Measurements from ENCODE around the gene CES3.

CES3 gene, protein sequence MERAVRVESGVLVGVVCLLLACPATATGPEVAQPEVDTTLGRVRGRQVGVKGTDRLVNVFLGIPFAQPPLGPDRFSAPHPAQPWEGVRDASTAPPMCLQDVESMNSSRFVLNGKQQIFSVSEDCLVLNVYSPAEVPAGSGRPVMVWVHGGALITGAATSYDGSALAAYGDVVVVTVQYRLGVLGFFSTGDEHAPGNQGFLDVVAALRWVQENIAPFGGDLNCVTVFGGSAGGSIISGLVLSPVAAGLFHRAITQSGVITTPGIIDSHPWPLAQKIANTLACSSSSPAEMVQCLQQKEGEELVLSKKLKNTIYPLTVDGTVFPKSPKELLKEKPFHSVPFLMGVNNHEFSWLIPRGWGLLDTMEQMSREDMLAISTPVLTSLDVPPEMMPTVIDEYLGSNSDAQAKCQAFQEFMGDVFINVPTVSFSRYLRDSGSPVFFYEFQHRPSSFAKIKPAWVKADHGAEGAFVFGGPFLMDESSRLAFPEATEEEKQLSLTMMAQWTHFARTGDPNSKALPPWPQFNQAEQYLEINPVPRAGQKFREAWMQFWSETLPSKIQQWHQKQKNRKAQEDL

DNA sequence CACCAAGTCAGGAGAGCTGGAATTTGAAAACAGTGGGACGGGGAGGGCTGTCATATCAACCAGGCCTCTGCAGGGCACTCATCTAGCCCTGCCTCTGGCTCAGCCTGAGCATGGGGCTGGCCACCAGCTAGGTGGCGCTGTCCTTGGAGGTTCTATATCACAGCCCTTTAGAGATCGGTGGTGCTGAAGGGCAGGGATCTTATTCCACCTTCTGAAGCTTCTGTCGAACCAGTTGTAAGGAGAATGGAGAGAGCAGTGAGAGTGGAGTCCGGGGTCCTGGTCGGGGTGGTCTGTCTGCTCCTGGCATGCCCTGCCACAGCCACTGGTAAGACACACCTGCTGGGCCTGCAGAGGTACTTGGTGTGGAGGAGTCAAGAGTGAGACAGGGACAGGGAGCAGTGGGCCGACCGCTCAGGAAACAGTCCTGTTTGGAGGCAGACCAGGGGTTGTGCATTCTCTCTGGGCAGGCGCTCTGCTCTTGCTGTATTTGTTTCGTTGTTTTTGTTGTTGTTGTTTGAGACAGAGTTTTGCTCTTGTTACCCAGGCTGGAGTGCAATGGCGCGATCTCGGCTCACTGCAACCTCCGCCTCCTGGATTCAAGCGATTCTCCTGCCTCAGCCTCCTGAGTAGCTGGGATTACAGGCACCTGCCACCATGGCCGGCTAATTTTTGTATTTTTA is at the start of gene CES3:
TSS of gene CES3 (plus strand) at position 202 of the 680 bp plus-strand sequence. CDS start at position 244, 42 bp downstream.
- Histone ChIP-seq H3K4me1 (ENCODE audit: control insufficient read depth, insufficient read depth, low read length) (peaks cover 26% of the 10 kb centered on the region), H3K27me3 (ENCODE audit: control insufficient read depth, insufficient read depth, low read length) (no peaks in the 10 kb centered on the region), H3K9ac (ENCODE audit: low read length) (peak within 1 kb of the TSS; percentile 33), H3K36me3 (ENCODE audit: control insufficient read depth, insufficient read depth, low read length) (no peaks in the 10 kb centered on the region), H3K9me3 (ENCODE audit: control insufficient read depth, low read length) (no peaks in the 10 kb centered on the region), H3K4me3 (ENCODE audit: low read length) (peak within 1 kb of the TSS; percentile 6)

DNA sequence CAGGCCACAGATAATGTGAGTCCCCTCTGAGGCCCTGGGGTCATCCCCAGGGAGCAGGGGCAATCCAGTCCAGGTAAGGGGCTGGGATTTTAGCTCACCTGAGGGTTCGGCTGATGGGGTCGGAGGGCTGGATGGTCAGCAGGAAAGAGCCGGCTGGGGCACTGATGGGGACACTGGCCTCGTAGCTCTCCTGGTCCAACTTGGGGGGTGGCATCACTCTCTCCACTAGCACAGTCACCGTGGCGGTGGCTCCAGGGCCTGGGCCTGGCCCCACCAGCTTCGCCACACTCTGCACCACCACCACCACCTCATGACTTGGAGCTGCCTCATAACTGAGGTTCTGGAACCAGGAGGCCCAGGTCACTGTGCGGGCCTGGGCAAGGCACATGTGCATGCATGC is 49.3 kb upstream of the CES3 start:
- H3K27me3 ChIP-seq (ENCODE audit: control insufficient read depth, insufficient read depth, low read length) = no peaks in the 10 kb centered on the region
- no peak overlapping the region for H3K4me3 ChIP-seq (ENCODE audit: low read length)
- H3K4me1 ChIP-seq (ENCODE audit: control insufficient read depth, insufficient read depth, low read length) = no peaks in the 10 kb centered on the region
- H3K36me3 ChIP-seq (ENCODE audit: control insufficient read depth, insufficient read depth, low read length) = no peaks in the 10 kb centered on the region
- no peaks in the 10 kb centered on the region for H3K9me3 ChIP-seq (ENCODE audit: control insufficient read depth, low read length)
- no peak overlapping the region for H3K9ac ChIP-seq (ENCODE audit: low read length)

DNA sequence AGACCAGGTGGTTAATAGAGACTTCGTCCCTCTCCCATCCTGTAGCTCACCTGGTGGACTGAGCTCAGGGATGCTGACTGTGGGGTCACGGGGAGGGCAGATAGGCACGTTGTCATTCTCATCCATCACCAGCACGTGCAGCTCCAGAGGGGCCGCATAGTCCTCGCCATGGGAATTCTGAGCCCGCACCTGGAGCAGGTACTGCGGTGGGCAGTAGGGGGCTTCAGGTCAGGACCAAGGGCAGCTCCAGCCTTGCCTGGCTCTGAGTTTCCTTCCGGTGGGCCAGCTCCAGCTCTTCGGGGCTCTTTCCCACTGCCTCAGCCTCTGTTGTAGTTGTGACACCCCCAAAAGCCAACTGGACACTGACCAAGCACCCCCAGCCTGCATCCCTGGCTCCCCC is 48.0 kb upstream of the CES3 start:
- no peaks in the 10 kb centered on the region for H3K4me1 ChIP-seq (ENCODE audit: control insufficient read depth, insufficient read depth, low read length)
- H3K27me3 ChIP-seq (ENCODE audit: control insufficient read depth, insufficient read depth, low read length) = no peaks in the 10 kb centered on the region
- no peaks in the 10 kb centered on the region for H3K36me3 ChIP-seq (ENCODE audit: control insufficient read depth, insufficient read depth, low read length)

GRCh38 chr16:66913711-66914110 is 47.4 kb upstream of the CES3 start:
- Histone ChIP-seq H3K4me1 (ENCODE audit: control insufficient read depth, insufficient read depth, low read length) (peaks cover 5% of the 10 kb centered on the region), H3K9me3 (ENCODE audit: control insufficient read depth, low read length) (no peaks in the 10 kb centered on the region), H3K4me3 (ENCODE audit: low read length) (no peak overlapping the region), H3K9ac (ENCODE audit: low read length) (no peak overlapping the region), H3K36me3 (ENCODE audit: control insufficient read depth, insufficient read depth, low read length) (no peaks in the 10 kb centered on the region), H3K27me3 (ENCODE audit: control insufficient read depth, insufficient read depth, low read length) (no peaks in the 10 kb centered on the region)

More for the DNA sequence above, 48.0 kb upstream of the CES3 start:
- H3K9ac ChIP-seq (ENCODE audit: low read length) = no peak overlapping the region
- H3K9me3 ChIP-seq (ENCODE audit: control insufficient read depth, low read length) = no peaks in the 10 kb centered on the region
- no peak overlapping the region for H3K4me3 ChIP-seq (ENCODE audit: low read length)

DNA sequence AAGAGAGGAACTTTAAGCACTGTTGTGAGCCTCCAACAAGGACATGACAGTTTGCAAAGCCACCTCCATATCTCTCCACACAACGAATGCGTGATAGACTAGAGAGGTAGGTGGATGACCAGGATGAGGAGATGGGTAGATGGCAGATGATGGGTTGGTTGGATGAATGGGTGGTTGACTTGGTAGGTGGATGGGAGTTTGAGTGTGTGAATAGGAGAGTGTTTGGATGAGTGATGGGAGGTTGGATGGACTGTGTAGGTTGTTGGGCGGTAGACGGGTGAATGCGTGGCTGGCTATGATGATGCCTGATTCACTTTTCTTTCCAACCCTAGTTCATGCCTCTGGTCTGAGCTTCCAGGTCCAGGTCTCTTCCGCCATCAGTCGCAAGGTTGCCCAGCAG is 46.5 kb upstream of the CES3 start:
- no peaks in the 10 kb centered on the region for H3K36me3 ChIP-seq (ENCODE audit: control insufficient read depth, insufficient read depth, low read length)
- H3K4me1 ChIP-seq (ENCODE audit: control insufficient read depth, insufficient read depth, low read length) = peaks cover 13% of the 10 kb centered on the region
- H3K9ac ChIP-seq (ENCODE audit: low read length) = no peak overlapping the region
- no peaks in the 10 kb centered on the region for H3K27me3 ChIP-seq (ENCODE audit: control insufficient read depth, insufficient read depth, low read length)
- H3K9me3 ChIP-seq (ENCODE audit: control insufficient read depth, low read length) = no peaks in the 10 kb centered on the region
- no peak overlapping the region for H3K4me3 ChIP-seq (ENCODE audit: low read length)

- Histone ChIP-seq H3K9ac (ENCODE audit: low read length) (no peak overlapping the region), H3K4me1 (ENCODE audit: control insufficient read depth, insufficient read depth, low read length) (peaks cover 14% of the 10 kb centered on the region)
Observed at GRCh38 chr16:66915041-66915440, 46.0 kb upstream of the CES3 start.

GRCh38 chr16:66916518-66916917 is 44.5 kb upstream of the CES3 start:
- peaks cover 6% of the 10 kb centered on the region for H3K27me3 ChIP-seq (ENCODE audit: control insufficient read depth, insufficient read depth, low read length)
- no peaks in the 10 kb centered on the region for H3K36me3 ChIP-seq (ENCODE audit: control insufficient read depth, insufficient read depth, low read length)
- H3K9me3 ChIP-seq (ENCODE audit: control insufficient read depth, low read length) = no peaks in the 10 kb centered on the region
- no peak overlapping the region for H3K9ac ChIP-seq (ENCODE audit: low read length)
- peaks cover 14% of the 10 kb centered on the region for H3K4me1 ChIP-seq (ENCODE audit: control insufficient read depth, insufficient read depth, low read length)
- no peak overlapping the region for H3K4me3 ChIP-seq (ENCODE audit: low read length)

More at GRCh38 chr16:66915041-66915440, 46.0 kb upstream of the CES3 start:
- no peaks in the 10 kb centered on the region for H3K9me3 ChIP-seq (ENCODE audit: control insufficient read depth, low read length)
- no peak overlapping the region for H3K4me3 ChIP-seq (ENCODE audit: low read length)
- H3K27me3 ChIP-seq (ENCODE audit: control insufficient read depth, insufficient read depth, low read length) = no peaks in the 10 kb centered on the region
- no peaks in the 10 kb centered on the region for H3K36me3 ChIP-seq (ENCODE audit: control insufficient read depth, insufficient read depth, low read length)

DNA sequence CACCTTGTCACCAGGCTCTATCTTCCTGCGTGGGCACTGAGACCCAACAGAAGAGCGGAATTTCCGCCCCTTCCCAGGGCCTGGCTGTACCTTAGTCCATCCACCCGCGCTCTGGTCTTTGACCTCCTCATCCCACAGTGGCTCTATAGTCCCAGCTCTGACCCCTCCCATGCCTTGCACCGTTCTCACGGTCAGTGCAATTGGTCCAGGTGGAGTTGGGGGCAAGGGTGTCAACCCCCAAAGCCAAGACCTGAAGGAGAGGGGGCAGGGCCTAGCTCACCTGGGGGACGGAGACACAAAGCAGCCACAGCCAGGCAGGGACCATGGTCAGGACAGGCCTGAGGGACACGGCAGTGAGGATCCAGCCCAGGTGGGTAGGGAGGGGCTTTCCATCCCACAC is 43.3 kb upstream of the CES3 start:
- Histone ChIP-seq H3K9me3 (ENCODE audit: control insufficient read depth, low read length) (no peaks in the 10 kb centered on the region), H3K4me3 (ENCODE audit: low read length) (no peak overlapping the region), H3K9ac (ENCODE audit: low read length) (no peak overlapping the region), H3K4me1 (ENCODE audit: control insufficient read depth, insufficient read depth, low read length) (peaks cover 14% of the 10 kb centered on the region), H3K27me3 (ENCODE audit: control insufficient read depth, insufficient read depth, low read length) (peaks cover 13% of the 10 kb centered on the region), H3K36me3 (ENCODE audit: control insufficient read depth, insufficient read depth, low read length) (no peaks in the 10 kb centered on the region)

GRCh38 chr16:66918355-66918754 is 42.7 kb upstream of the CES3 start:
- Histone ChIP-seq H3K4me1 (ENCODE audit: control insufficient read depth, insufficient read depth, low read length) (peaks cover 14% of the 10 kb centered on the region), H3K27me3 (ENCODE audit: control insufficient read depth, insufficient read depth, low read length) (peaks cover 15% of the 10 kb centered on the region), H3K9ac (ENCODE audit: low read length) (no peak overlapping the region), H3K4me3 (ENCODE audit: low read length) (no peak overlapping the region), H3K36me3 (ENCODE audit: control insufficient read depth, insufficient read depth, low read length) (no peaks in the 10 kb centered on the region), H3K9me3 (ENCODE audit: control insufficient read depth, low read length) (no peaks in the 10 kb centered on the region)

GRCh38 chr16:66918803-66919568 is 42.1 kb upstream of the CES3 start, which contains the start of gene CDH16:
TSS of gene CDH16 (minus strand) at chr16:66918885. CDS start at chr16:66918065, 820 bp downstream.
- Histone ChIP-seq H3K36me3 (ENCODE audit: control insufficient read depth, insufficient read depth, low read length) (no peaks in the 10 kb centered on the region), H3K9me3 (ENCODE audit: control insufficient read depth, low read length) (no peaks in the 10 kb centered on the region), H3K9ac (ENCODE audit: low read length) (no peak within 1 kb of the TSS), H3K27me3 (ENCODE audit: control insufficient read depth, insufficient read depth, low read length) (peaks cover 21% of the 10 kb centered on the region), H3K4me3 (ENCODE audit: low read length) (no peak within 1 kb of the TSS), H3K4me1 (ENCODE audit: control insufficient read depth, insufficient read depth, low read length) (peaks cover 20% of the 10 kb centered on the region)

DNA sequence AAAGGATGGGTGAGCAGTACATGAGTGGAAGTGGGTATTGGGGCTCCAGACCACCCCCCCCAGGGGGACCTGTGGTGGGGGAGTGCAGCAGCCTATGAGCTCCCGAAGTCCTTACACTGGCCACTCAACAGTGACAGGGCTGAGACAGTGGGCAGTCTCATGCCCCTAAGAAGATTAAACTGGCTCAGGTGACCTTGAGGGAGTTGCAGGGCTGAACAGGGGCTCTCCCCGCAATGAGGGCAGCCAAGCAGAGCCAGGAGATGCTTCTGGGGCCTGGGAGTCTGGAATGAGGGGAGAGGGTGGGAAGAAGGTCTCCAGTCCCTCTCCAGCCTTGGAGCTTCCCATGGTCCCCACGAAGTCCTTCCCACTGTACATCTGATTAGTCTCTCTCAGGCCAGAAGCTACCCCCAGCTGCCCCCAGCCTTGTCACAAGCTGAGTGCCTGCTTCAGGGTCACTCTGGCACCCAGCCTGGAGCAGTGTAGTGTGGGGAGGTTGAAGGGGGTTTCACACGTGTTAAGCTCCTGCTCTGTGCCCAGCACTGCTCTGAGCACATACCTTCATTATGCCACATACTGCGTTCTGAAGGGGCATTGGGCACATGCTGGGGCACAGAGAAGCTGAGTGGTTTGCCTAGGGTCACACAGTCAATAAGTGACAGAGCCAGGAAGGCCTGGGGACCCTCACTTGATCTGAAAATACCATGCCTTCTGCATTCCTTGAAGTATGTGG is 41.3 kb upstream of the CES3 start:
- Histone ChIP-seq H3K4me3 (ENCODE audit: low read length) (no peak overlapping the region), H3K9ac (ENCODE audit: low read length) (no peak overlapping the region), H3K36me3 (ENCODE audit: control insufficient read depth, insufficient read depth, low read length) (no peaks in the 10 kb centered on the region), H3K27me3 (ENCODE audit: control insufficient read depth, insufficient read depth, low read length) (peaks cover 26% of the 10 kb centered on the region), H3K4me1 (ENCODE audit: control insufficient read depth, insufficient read depth, low read length) (peaks cover 23% of the 10 kb centered on the region), H3K9me3 (ENCODE audit: control insufficient read depth, low read length) (no peaks in the 10 kb centered on the region)

Measured in mucosa of stomach (tissue), 1 donor.